DMS114 treated with DMSO at 0.1 percent for 48 hours (cell line): ENCODE results near the gene RSU1.
"Not testable (repeated sequence)": the region's sequence is repeated elsewhere in the genome, so short reads cannot be mapped to it uniquely, and the experiment has no call there.

Source experiments
- DNase-seq: peaks from one replicate; lab custom pipeline; 2025; ENCODE audit not compliant: unreplicated experiment; lab: John Stamatoyannopoulos, UW

Gene RSU1

DNA sequence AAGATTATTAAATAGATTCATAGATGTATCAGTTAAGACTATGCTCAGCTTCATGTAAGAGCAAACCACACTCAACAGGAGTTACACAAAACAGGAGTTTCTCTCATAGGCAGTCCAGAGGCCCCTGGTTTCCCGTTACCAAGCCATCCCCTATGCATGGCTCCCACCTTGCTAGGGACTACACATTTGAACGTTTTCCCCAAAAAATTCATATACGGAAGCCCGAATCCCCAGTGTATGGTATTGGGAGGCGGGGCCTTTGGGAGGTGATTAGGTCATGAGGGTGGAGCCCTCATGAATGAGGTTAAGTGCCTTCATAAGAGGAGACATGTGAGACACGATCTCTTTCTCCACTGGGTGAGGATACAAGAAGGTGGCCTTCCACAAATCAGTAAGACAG, 29.1 kb downstream of the RSU1 start:
- DNase-seq, result no peak

DNA sequence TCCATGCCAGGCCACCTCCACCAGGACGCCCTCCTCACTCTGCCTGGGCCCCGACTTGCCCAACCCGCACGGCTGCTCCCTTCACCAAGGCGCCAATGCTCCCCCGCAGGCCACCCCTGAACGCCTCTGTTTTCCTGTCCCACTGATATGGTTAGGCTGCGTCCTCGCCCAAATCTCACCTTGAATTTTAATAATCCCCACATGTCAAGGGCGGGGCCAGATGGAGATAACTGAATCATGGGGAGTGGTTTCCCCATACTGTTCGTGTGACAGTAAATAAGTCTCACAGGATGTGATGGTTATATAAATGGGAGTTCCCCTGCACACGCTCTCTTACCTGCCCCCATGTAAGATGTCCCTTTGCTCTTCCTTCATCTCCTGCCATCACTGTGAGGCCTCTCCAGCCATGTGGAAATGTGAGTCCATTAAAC, 29.8 kb downstream of the RSU1 start:
- no peak for DNase-seq

DNA sequence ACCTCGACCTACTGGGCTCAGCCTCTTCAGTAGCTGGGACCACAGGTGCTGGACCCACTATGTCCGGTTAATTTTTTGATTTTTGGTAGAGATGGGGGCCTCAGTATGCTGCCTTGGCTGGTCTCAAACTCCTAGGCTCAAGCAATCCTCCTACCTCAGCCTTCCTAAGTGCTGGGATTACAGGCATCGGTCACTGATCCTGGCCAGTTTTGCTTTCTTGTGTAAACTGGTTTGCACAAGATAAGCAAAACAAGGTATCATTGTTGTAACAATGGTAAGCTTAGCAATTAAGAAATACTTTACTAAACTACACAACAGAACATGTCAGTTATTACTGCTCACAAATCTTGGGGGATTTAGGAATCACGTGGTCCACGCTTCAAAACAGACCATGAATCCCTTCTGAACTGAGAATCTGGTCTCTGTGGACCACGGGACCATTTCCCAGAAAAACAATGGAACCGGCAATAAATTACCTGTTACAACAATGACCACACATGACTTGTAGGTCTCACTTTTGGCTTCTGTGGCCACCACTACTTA, 36.8 kb downstream of the RSU1 start:
- no peak for DNase-seq

DNA sequence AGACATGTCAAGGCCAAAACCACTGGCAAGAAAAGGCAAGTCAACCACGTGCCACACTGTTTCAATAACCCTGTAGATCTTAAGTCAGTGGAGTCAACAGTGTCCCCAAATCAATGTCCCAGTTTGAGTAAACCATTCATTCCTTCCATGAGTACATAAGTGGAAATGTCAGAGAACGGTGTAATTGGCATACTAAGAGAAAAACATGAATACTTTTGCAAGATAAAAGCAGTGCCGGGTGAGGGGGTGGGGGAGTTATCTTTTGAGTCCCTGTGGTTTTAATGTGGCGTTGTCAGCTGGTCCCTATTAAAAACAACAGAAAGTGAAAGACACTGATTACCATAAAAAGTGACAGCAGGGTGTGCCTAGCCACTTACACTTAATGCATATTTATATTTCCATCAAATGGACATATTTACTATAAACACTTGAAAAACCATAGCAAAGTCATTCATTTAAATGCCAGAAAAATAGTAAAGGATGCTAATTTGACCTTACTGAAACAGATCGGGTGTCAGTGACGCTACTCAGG, 37.8 kb downstream of the RSU1 start:
- no peak for DNase-seq

DNA sequence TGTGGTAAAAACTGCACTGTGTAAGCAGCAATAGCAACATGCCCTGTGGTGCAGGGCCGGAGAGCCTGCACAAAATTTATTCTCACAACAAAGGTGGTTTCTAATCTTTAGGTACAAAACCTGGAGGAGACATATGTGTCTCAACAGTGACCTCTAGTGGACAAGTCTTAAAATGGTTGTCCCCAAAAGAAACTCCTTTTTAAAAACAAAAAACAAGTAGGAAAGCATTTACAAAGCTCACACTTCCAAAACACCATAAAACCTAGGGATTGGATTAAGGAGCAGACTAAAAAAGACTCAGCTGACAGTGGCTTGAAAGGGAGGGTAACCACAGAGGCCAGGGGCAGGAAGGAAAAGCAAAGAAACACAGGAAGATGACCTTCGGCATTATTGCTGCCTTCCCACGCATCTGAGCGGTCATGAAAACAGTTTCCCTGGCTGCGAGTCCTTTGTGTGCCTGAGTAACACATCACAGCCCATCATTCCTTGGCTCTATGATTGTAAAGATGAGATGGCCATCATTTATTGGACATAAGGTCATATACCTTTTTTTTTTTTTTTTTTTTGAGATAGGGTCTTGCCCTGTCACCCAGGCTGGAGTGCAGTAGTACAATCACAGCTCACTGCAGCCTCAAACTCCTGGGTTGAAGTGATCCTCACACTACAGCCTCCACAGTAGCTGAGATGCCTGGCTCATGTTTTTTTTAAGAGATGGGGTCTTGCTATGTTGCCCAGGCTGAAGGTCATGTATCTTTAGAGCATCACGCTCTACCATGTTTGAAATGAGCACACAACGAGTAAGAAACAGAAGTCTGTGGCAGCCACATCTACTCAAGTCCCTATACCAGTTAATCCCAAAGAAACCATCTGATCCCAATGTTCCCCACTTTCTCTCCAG, 39.5 kb downstream of the RSU1 start:
- peak; percentile 21 for DNase-seq

DNA sequence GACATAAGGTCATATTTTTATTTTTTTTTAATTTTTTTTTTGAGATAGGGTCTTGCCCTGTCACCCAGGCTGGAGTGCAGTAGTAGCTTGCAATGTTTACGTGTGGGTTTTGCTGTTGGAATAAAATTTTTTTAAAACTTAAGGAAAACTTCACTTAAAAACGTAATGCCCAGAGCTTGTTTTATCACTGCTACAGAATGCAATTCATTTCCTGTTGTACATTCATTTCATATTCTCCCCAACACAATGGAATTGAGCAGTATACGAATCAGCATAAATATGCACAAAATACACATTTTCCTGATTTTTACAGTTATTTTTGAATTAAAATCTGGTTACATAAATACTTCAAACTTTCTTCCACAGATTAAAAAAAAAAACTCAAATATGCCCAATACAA, 40.3 kb downstream of the RSU1 start:
- no peak for DNase-seq

DNA sequence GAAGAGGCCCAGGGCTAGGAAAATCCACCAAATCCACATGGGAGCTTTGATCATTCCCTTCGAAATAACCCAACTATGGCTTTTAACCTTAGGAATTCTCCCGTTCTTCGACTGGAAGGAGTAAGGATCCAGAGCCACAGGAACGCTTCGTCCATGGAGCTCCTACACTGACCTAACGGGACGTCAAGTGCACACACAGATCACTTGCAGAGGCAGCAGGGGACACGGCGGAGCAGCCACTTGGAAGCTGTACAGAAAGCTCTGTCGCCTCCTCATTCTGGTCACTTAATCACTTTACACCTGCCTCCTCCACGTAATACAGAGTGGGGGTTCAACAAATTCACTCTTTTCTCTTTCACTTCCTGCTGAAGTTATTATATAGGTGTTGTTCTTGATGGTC, 43.9 kb downstream of the RSU1 start:
- DNase-seq, result no peak

DNA sequence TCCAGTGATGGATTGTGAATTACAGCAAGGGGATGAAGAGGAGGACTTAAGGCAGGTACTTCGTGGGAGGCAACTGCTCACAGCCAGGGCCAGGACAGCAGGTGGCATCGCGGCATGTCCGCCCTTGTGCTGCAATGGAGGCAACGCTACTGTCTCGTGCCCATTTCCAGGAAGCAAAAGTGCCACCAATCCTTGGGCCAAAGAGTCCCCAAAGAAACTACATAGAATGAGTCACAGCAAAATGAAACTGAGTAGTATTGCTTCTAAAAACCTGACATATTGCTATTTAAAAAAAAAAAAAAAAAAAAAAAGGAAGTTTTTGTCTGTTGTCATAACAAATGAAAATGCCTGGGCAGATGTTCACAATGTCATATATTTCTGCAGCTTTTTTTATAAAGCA, 46.6 kb downstream of the RSU1 start:
- no peak for DNase-seq

DNA sequence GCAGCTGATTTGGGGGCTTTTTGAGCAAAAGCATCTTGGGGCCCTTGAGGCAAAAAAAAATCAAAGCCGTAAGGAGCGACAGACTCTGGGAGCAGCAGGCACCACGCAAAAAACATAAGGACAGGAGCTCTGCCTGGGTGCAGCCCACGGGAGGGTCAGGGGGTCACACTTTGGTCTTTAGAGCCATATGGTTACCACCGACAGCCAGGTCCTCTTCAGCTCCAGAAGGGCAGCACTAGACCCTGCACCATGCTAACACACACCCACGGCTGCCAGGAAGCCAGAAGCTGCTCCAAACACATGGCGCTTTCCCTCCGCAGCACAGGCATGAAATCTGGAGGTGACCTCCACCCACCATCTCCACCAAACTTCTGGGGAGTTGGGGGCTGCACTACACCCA, 47.1 kb downstream of the RSU1 start:
- no peak for DNase-seq

DNA sequence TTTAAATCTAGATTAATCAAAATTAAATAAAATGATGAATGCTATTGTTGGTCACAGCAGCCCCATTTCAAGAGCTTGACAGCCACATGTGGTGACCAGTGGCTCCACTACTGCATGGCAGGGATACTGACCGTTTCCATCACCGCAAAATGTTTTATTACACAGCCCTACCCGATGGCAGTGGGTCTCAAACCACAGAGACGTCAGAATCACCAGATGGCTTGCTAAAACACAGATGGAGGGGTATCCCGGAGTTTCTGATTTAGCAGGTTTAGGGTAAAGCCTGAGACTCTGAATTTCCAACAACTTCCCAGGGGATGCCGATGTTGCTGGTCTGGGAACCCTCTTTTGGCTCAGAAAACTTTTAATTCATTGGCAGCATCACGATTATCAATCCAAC, 47.9 kb downstream of the RSU1 start:
- DNase-seq, result no peak

DNA sequence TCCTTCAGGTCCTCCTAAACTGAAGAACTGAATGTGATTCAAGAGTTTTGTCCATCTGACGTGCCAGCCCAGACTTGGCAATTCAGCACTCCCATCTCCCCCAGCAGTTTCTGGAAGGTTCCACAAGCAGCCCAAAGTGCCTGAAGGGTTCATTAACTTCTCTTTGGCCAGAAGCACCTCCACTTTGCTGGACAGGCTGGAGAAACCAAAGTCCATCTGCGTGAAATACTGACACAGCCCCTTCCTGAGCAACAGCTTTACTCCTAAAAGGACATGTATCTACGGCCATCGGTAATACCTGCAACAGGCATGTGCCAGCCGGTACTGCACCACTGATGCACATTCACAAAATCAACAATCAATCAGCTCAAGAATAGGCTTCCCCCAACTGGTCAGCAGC, 48.5 kb downstream of the RSU1 start:
- no peak for DNase-seq

DNA sequence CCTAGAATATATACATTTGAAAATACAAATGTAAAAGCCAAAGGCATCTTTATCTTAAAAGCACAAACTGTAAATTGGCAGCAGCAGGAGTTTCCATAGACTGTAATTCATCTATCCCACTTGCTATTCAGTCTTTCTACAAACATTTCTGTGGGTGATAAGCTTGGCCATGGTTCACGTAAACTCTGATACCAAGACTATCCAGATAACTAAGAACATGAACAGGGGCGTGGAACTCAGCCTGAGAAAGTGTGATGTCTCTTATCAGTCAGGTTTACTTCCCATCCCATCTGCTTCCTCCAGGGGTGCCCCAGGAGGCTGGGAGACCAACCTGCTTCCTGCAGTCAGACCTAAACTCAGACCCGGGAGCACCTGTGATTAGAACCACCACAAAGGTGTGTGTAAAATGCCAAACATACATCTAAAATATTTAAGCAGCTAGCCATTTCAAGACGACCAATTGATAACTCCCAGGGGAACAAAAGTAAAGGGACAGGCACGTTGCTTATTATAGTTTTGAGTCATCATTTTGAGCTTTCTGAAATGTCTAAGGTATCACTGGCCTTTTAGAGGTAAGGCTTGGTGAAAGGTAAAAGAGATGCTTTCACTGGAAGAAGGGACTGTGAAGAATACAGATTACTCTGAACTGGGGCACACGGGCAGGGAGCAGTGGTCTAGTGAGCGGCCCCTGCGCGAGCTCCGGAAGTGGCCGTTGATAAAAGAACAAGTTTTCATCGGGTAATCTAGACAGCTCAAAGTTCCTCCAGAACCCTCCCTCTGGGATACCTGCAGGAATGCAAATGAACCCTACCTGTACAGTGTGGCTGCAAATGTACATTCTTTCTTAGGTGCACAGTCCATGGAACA, 51.5 kb downstream of the RSU1 start:
- no peak for DNase-seq

DNA sequence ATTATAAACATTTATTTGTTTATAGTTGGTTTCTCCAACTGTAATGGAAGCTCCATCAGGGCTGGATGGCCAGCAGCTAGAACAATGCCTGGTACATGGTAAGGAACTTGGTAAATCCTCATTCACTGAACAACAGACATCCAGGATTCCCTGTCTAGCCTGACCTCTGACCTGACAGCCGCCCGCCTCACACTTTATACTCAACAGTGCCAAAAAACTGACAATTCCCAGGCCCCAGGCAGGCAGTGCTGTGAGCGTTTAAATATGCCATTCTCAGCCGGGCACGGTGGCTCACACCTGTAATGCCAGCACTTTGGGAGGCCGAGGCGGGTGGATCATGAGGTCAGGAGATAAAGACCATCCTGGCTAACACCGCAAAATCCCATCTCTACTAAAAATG, 55.9 kb downstream of the RSU1 start:
- DNase-seq, result no peak

DNA sequence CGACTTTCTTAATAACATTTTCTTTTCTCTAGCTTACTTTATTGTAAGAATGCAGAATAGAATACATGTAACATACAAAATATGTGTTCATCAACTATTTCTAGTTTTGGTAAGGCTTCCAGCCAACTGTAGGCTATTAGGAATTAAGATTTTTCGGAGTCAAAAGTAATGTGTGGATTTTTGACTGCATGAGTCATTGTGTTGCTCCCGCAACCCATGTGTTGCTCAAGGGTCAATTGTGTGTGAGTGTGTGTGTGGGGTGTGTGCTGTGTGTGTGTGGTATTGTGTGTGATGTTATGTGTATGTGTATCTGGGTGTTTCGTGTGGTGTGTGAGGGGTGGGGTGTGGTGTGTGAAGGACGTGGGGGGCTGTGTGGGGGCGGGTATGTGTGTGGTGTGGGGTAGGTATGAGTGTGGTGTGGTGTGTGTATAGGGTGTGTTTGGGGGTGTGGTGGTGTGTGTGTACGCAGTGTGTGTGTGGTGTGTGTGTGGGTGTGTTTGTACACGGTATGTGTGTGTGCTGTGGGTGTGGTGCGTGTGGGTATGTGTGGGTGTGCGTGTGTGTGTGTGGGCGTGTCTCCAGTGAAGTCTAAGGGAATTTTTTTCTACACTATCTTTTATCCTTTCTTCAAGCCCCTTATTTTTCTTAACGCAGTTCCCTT, 60.5 kb downstream of the RSU1 start:
- DNase-seq, result no peak

DNA sequence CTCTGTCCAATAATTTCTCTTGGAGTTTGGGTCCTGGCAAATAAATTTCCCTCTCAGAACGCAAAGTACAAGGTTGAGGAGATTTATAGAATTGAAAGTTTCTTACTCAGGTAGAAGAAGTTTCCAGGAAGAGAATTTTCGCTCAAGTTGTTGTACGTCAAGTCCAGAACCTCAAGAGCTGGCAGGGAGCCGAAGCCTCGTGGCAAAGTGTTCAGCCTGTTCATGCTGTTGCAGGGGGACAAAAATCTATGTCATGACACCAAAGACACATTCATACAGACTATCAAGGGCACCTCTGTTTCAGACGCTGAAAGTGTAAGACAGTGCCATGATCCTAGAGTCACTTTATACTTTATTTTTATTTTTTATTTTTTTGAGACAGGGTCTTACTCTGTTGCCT, 62.5 kb downstream of the RSU1 start:
- no peak for DNase-seq

DNA sequence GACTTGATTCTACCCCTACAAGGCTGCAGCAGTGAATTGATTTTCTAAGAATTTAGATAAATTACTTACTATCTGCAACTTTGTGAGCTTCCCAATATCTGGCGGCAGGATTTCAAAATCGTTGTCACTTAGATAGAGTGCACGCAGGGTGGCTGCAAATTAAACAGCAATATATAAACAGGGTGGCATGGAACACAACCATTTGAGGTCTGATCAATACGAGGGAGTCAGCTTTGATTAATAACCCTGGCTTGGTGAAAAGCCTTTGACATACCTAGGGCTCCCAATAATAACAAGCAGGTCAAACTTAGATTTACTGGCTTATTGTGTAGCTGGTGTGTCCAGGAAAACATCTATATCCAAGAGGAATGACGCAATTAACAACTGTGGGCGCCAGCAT, 64.4 kb downstream of the RSU1 start:
- DNase-seq, result not testable (repeated sequence)

DNA sequence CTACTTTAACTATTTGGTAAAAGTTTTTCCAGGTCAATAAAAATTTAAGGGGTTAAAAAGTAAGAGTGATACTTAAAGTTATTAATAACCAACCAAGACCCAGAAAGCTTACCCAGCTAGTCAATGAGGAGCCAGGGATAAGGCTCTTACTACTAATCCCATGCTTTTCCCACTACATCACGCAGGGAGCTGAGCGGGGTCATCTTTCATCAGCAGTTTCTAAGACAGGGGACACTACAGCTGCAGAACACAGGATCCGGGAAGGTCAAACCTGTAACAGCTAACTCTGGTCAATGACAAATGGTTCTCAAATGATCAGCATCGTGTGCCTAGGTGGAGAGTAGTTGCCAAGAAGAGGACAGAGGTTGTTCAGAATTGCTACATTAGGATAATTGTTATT, 65.1 kb downstream of the RSU1 start:
- DNase-seq, result no peak

DNA sequence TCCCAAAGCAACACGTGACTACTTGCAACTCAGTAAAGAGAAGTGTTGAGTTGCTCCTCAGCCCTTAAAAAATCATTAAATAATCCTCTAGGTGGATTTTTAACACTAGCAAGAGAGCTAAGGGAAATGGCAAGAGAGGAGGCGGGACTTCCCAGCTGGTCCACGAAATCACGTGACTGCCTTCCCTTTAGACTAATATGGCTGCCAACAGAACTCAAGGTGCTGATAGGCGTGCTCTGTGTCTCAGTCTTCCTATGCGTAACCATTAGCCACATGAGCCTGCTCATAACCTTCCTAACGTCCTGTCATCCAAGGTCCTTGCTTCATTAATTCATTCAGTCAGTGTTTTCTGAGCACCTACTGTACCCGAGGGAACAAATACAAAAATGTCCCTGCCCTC, 66.0 kb downstream of the RSU1 start:
- no peak for DNase-seq

DNA sequence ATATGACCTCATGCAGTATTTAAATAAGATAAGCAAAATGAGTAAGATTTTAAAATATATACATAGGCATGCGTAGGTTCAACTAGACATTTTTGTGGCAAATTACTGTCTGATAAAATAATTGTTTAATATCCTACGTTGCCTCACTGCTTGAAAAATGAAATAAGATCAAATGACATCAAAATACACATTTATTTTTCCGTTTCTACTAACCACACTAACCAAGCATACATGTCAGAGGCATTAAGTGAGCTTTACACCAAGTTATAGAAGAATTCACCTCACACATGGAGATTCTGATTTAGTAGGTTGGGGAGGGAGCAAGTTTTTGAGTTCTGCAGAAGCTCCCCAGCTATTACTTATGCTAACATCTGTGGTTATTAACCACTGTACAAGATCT, 66.8 kb downstream of the RSU1 start:
- DNase-seq, result no peak

DNA sequence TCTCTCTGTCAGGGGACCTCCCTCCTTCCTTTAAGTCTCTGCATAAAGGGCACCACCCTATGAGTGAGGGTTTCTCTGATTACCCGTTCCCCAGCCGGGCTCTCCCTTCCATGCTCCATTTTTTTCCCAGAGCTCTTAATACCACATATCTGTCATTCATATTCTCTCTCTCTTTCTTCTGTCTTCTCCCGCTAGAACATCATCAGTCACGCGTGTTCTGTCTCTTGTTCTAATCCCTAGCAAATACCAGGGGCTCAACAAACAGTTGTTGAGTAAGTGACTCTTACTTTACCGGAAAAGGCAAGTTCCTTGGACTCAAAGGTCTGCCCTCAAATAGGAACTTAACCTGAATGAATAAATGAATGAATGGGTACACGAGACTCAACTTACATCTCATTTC, 68.5 kb downstream of the RSU1 start:
- DNase-seq, result no peak

DNA sequence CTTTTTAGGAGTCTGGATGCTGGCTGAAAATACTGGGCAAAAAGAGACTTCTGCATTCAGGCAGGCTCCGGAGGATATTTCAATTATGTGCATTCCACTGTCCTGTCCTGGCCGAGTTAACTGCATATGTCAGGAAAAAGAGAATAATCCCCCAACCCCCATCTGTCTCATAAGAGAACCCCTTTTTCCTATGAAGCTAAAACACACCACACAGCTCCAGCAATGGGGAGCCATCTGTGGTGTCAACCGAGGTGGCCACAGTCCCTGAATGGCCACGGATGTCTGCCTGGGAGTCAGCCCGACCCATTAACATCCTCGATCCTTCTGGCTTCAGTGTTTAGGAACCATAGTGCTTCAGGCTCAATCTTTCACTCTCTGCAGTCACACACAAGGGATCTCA, 70.4 kb downstream of the RSU1 start:
- DNase-seq, result no peak
